Measurements from ENCODE around the gene KIF6.
"Not testable (repeated sequence)": the region's sequence is repeated elsewhere in the genome, so short reads cannot be mapped to it uniquely, and the experiment has no call there.

Gene KIF6

DNA sequence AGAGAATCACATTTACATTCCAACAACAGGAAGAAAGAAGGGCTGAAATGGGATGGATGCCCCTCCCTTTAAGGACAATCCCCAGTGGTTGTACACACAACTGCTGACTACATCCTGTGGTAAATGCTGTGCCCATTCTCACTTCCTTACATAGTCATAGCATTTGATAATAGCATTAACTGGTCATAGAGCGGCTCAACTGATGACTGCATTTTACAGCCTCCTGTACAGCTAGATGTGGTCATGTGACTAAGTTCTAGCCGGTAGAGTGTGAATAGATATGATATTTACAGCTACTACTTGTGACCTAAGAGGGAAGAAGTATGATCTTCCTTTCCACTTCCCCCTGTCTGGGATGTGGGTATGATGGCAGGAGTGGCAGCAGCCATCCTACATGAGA is 435.7 kb downstream of the KIF6 start:
- DNase-seq (ENCODE audit: low read depth in 2 of 2): no peak

GRCh38 chr6:39287601-39288000 is 437.6 kb downstream of the KIF6 start:
- no peak for DNase-seq (ENCODE audit: low read depth in 2 of 2)

GRCh38 chr6:39286596-39286995 is 438.6 kb downstream of the KIF6 start:
- DNase-seq (ENCODE audit: low read depth in 2 of 2): not testable (repeated sequence)

DNA sequence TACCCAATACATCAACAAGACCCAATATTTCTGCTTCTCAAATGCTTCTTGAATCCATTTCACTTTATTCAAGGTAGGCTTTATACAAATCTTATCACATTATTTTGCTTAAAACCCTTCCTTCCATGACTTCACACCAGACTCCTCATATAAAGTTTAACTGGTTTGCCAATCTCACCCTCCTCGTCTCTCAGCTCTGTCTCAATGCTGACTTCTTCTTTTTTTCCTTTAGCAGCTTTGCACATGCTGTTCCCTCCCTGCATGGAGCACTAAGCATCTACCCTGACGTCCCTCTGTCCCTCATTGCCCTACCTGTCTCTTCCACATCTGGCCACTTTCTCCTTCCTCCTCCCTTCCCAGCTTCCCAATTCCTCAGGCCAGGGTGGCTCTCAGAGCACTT is 442.4 kb downstream of the KIF6 start:
- DNase-seq (ENCODE audit: low read depth in 2 of 2): no peak

GRCh38 chr6:39281312-39281980 is 443.8 kb downstream of the KIF6 start:
- DNase-seq (ENCODE audit: low read depth in 2 of 2): no peak

- no peak for DNase-seq (ENCODE audit: low read depth in 2 of 2)
Observed at GRCh38 chr6:39280247-39280731, 444.9 kb downstream of the KIF6 start.
